ENCODE data around the gene UBIAD1. TPM values are rescaled to one million over a fixed set of nuclear protein-coding genes. Genes with fewer than 3 reads are reported as not detected.

Gene UBIAD1
- total and polyA plus RNA-seq, 2 donors (not counting 3 experiments of a cell fraction or from before 2014, with no cell fraction given): 12.7 to 17.8 TPM

DNA sequence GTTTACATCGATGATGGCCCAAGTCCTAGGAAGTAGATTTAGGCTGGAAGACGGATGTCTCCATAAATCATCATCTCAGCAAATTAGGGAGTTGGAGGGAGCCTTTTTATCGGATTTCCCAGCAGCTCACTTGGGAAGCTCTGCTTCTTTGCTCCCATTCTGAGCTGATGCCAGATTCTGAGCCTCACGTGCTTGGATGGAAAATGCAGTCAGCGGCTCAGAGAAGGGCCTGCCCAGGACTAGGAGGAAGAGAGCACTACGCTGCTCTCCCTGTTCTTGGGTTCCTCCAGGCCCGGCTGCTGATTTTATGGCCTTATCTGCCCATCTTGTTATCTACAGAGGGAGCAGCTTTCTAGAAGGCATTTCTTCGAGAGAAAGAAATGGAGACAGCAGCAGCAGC lies 42.0 kb downstream of the UBIAD1 start:
- Histone ChIP-seq H2AFZ (ENCODE audit: low read depth, low read length) (no peak overlapping the region), H3K4me3 (replicated peaks in 1 of 3; ENCODE audit: insufficient read depth in 1 of 3, low read depth in 1 of 3, low read length in 3 of 3) (no peak overlapping the region), H3K27me3 (ENCODE audit: control insufficient read depth in 2 of 2, insufficient read depth in 2 of 2, low read length in 2 of 2) (peaks cover 2 to 3% of the 10 kb centered on the region in 2 experiments), H3K9me3 (replicated peaks; ENCODE audit: control insufficient read depth, insufficient read depth, low read length) (no peaks in the 10 kb centered on the region), H3K9ac (replicated peaks; ENCODE audit: extremely low read depth, insufficient read depth, low read length) (no peak overlapping the region), H3K27ac (ENCODE audit: insufficient read depth, low read depth, low read length) (no peak overlapping the region), H3K79me2 (ENCODE audit: control insufficient read depth, insufficient read depth, low read length) (no peaks in the 10 kb centered on the region), H3K36me3 (ENCODE audit: control insufficient read depth in 2 of 2, extremely low read depth in 1 of 2, insufficient read depth in 2 of 2, low read length in 2 of 2) (no peaks in the 10 kb centered on the region), H4K20me1 (replicated peaks; ENCODE audit: control insufficient read depth, extremely low read depth, insufficient read depth, low read length) (no peaks in the 10 kb centered on the region), H3K9me1 (replicated peaks; ENCODE audit: control insufficient read depth, extremely low read depth, insufficient read depth, low read length) (no peaks in the 10 kb centered on the region), H3K4me1 (ENCODE audit: control insufficient read depth, extremely low read depth, insufficient read depth, low read length) (no peaks in the 10 kb centered on the region), H3K4me2 (ENCODE audit: insufficient read depth, low read length) (no peak overlapping the region)
- DNase-seq (ENCODE audit: low read depth, low spot score): no peak
- TF ChIP-seq EZH2 (IDR thresholded peaks at IDR 0.05; ENCODE audit: borderline replicate concordance, low read depth, low read length, severe bottlenecking) (no peak), POLR2A (IDR thresholded peaks at IDR 0.05; ENCODE audit: low read depth, low read length) (no peak), POLR2AphosphoS5 (IDR thresholded peaks at IDR 0.05; ENCODE audit: insufficient read depth, low read depth, low read length) (no peak), MYC (IDR thresholded peaks at IDR 0.05; ENCODE audit: low read depth, low read length) (no peak), JUN (IDR thresholded peaks at IDR 0.05; ENCODE audit: borderline replicate concordance, insufficient read depth, insufficient read length, low read depth) (no peak), GATA2 (IDR thresholded peaks at IDR 0.05; ENCODE audit: insufficient read depth, insufficient read length, low read depth, low read length) (no peak), FOS (IDR thresholded peaks at IDR 0.05; ENCODE audit: borderline replicate concordance, insufficient read depth, low read length) (no peak)
- TF ChIP-seq, protein P1, sequence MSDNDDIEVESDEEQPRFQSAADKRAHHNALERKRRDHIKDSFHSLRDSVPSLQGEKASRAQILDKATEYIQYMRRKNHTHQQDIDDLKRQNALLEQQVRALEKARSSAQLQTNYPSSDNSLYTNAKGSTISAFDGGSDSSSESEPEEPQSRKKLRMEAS (IDR thresholded peaks at IDR 0.05; ENCODE audit: insufficient read depth, insufficient read length): no peak
- TF ChIP-seq, protein P2, sequence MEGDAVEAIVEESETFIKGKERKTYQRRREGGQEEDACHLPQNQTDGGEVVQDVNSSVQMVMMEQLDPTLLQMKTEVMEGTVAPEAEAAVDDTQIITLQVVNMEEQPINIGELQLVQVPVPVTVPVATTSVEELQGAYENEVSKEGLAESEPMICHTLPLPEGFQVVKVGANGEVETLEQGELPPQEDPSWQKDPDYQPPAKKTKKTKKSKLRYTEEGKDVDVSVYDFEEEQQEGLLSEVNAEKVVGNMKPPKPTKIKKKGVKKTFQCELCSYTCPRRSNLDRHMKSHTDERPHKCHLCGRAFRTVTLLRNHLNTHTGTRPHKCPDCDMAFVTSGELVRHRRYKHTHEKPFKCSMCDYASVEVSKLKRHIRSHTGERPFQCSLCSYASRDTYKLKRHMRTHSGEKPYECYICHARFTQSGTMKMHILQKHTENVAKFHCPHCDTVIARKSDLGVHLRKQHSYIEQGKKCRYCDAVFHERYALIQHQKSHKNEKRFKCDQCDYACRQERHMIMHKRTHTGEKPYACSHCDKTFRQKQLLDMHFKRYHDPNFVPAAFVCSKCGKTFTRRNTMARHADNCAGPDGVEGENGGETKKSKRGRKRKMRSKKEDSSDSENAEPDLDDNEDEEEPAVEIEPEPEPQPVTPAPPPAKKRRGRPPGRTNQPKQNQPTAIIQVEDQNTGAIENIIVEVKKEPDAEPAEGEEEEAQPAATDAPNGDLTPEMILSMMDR (IDR thresholded peaks at IDR 0.05; ENCODE audit: extremely low read depth in 1 of 2, insufficient read depth in 1 of 2, low read depth in 1 of 2, low read length in 2 of 2): no peak
- ChIA-PET POLR2A (no interaction called here), CTCF (interaction anchor here (1.3 kb wide), 1 partner anchor 20 kb away, joined by 4 read pairs; no protein-coding TSS in a partner anchor)
- dilution Hi-C loops (cut with MboI; ENCODE audit: extremely low pct_ligation_motif_present, low sequenced_read_pairs): no loop called here
- FAIRE-seq: no peak
- intact Hi-C loops (cut with micrococcal nuclease): no loop called here
- BruUV-seq (replicated peaks): no TSS peak
